ENCODE measurements around the gene LRRK2.

LRRK2 gene

DNA sequence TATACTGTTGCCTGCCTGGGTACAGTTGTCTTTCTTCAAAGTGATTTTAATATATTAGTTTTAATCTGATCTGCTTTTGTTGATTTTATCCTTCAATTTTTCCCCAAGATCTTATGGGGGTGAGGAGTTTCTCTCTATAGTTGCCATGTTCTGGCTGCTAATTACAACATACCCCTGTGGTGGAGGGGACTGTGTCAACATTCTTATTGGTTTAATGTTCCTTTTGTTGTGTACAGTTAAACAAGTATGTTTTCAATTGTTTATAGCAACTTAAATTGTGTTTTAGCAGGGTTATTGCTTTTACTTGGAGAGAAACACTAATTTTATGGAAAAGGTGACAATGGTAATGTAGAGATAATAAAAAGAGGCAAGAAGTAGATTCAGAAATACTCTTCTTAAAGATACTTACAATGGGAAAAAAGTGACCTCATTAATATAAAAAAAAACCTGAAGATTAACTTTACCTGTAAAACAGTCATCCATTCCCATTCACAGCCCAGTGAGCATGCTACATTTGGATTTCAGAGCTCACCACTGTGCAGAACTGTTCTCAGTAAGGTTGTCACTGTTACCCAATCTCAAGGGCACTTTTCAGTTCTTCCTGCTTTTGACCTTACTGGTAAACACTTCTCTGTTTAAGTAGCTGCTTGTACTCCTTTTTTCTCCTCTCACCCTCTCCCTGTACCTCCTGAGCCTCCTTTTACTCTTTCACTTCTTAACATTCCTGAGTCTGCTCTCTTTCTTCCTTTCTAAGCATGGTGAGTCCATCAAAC is 8.1 kb upstream of the LRRK2 start:
- TF ChIP-seq, protein P1, sequence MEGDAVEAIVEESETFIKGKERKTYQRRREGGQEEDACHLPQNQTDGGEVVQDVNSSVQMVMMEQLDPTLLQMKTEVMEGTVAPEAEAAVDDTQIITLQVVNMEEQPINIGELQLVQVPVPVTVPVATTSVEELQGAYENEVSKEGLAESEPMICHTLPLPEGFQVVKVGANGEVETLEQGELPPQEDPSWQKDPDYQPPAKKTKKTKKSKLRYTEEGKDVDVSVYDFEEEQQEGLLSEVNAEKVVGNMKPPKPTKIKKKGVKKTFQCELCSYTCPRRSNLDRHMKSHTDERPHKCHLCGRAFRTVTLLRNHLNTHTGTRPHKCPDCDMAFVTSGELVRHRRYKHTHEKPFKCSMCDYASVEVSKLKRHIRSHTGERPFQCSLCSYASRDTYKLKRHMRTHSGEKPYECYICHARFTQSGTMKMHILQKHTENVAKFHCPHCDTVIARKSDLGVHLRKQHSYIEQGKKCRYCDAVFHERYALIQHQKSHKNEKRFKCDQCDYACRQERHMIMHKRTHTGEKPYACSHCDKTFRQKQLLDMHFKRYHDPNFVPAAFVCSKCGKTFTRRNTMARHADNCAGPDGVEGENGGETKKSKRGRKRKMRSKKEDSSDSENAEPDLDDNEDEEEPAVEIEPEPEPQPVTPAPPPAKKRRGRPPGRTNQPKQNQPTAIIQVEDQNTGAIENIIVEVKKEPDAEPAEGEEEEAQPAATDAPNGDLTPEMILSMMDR (IDR thresholded peaks at IDR 0.05; ENCODE audit: poor library complexity, severe bottlenecking), result no peak
- Histone ChIP-seq H3K27ac (ENCODE audit: poor library complexity, severe bottlenecking) (no peak overlapping the region), H3K36me3 (ENCODE audit: low read depth) (no peaks in the 10 kb centered on the region), H3K27me3 (ENCODE audit: insufficient read depth, poor library complexity, severe bottlenecking) (no peaks in the 10 kb centered on the region), H3K9me3 (ENCODE audit: severe bottlenecking) (no peaks in the 10 kb centered on the region), H3K4me1 (ENCODE audit: insufficient read depth, poor library complexity, severe bottlenecking) (no peaks in the 10 kb centered on the region), H3K4me3 (ENCODE audit: severe bottlenecking) (no peak overlapping the region)
- no peak for DNase-seq (ENCODE audit: low spot score)
- no peak for ATAC-seq (ENCODE audit: low read depth)

GRCh38 chr12:40219760-40220159 is 5.0 kb upstream of the LRRK2 start:
- DNase-seq (ENCODE audit: low spot score) (no peak), ATAC-seq (ENCODE audit: low read depth) (no peak)
- Histone ChIP-seq H3K9me3 (ENCODE audit: severe bottlenecking) (no peaks in the 10 kb centered on the region), H3K27ac (ENCODE audit: poor library complexity, severe bottlenecking) (no peak overlapping the region), H3K4me3 (ENCODE audit: severe bottlenecking) (no peak overlapping the region), H3K36me3 (ENCODE audit: low read depth) (no peaks in the 10 kb centered on the region), H3K27me3 (ENCODE audit: insufficient read depth, poor library complexity, severe bottlenecking) (no peaks in the 10 kb centered on the region), H3K4me1 (ENCODE audit: insufficient read depth, poor library complexity, severe bottlenecking) (no peaks in the 10 kb centered on the region)
- TF ChIP-seq, protein P1 (IDR thresholded peaks at IDR 0.05; ENCODE audit: poor library complexity, severe bottlenecking), result no peak

DNA sequence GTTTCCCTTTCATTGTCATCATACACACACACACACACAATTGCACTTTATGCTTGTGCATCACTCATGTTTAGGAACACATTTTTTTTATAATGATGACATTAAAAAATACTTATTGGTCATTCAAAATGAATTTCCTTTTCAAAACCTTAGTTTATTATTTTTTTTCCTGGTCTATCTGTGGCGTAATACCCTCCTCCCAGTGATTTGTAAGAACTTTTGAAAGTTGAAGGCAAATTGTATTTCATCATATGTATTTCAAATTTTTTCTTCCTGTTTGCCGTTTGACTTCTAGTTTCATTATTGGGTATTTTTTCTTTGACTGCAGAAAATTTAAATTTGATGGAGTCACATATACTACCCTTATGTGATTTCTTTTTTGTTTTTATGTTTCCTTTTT is 2.5 kb upstream of the LRRK2 start:
- DNase-seq (ENCODE audit: low spot score), result no peak
- Histone ChIP-seq H3K36me3 (ENCODE audit: low read depth) (no peaks in the 10 kb centered on the region), H3K4me3 (ENCODE audit: severe bottlenecking) (no peak overlapping the region), H3K9me3 (ENCODE audit: severe bottlenecking) (no peaks in the 10 kb centered on the region), H3K27me3 (ENCODE audit: insufficient read depth, poor library complexity, severe bottlenecking) (peaks cover 6% of the 10 kb centered on the region), H3K4me1 (ENCODE audit: insufficient read depth, poor library complexity, severe bottlenecking) (no peaks in the 10 kb centered on the region), H3K27ac (ENCODE audit: poor library complexity, severe bottlenecking) (no peak overlapping the region)
- TF ChIP-seq, protein P1 (IDR thresholded peaks at IDR 0.05; ENCODE audit: poor library complexity, severe bottlenecking), result no peak
- ATAC-seq (ENCODE audit: low read depth), result no peak

DNA sequence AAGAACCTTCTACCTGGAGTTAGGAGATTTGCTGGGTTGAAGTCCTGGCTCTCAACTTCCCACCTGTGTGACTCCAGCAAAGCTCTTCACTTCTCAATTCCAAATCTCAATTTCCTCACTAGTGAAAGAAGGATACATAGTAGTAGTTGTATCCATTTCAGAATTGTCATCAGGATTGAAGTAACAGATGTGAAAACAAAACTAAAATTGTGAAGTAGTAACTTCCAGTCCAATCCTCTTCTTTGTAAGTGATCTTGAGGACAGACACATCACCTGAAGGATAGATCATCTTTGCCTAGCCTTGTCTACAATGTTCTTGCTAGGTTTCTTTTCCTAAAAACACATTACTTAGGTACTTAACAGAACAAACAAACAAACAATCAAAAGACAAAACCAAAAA is 1.2 kb upstream of the LRRK2 start:
- Histone ChIP-seq H3K27ac (ENCODE audit: poor library complexity, severe bottlenecking) (no peak overlapping the region), H3K9me3 (ENCODE audit: severe bottlenecking) (no peaks in the 10 kb centered on the region), H3K4me3 (ENCODE audit: severe bottlenecking) (no peak overlapping the region), H3K36me3 (ENCODE audit: low read depth) (no peaks in the 10 kb centered on the region), H3K27me3 (ENCODE audit: insufficient read depth, poor library complexity, severe bottlenecking) (peaks cover 6% of the 10 kb centered on the region), H3K4me1 (ENCODE audit: insufficient read depth, poor library complexity, severe bottlenecking) (no peaks in the 10 kb centered on the region)
- TF ChIP-seq, protein P1 (IDR thresholded peaks at IDR 0.05; ENCODE audit: poor library complexity, severe bottlenecking), result no peak
- DNase-seq (ENCODE audit: low spot score) (no peak), ATAC-seq (ENCODE audit: low read depth) (no peak)

DNA sequence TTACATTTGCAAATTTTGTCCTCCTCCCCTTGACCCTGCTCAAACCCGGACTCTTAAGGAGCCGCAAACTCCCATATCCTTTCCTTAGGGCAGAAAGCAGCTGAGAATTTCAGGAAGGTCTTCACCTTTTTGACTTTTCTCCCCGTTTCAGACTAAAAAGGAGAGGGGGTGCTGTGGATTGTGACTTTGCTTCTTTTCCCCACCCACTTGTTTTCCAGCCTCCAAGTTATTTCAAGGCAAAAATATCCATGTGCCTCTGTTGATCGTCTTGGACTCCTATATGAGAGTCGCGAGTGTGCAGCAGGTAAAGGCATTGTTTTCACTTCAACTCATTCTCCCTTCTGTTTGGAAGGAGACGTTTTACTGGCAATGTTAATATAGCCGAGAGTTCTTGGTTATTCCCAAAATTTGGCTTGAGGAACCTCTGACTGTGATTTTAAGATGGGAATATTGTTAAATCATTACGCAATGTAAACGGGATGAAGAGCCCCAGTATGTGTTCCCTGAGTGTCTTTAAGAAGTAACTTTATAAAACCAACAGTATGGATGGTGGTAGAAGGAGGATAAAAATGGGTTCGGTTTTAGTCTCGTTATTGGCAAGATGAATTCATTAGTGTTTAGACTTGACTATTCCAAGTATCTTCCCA is 663 bp downstream of the LRRK2 start:
- DNase-seq (ENCODE audit: low spot score) (no peak), ATAC-seq (ENCODE audit: low read depth) (no peak)
- Histone ChIP-seq H3K36me3 (ENCODE audit: low read depth) (no peaks in the 10 kb centered on the region), H3K27me3 (ENCODE audit: insufficient read depth, poor library complexity, severe bottlenecking) (peaks cover 6% of the 10 kb centered on the region), H3K27ac (ENCODE audit: poor library complexity, severe bottlenecking) (no peak overlapping the region), H3K4me3 (ENCODE audit: severe bottlenecking) (peak overlapping the region; percentile 39), H3K9me3 (ENCODE audit: severe bottlenecking) (no peaks in the 10 kb centered on the region), H3K4me1 (ENCODE audit: insufficient read depth, poor library complexity, severe bottlenecking) (no peaks in the 10 kb centered on the region)
- TF ChIP-seq, protein P1 (IDR thresholded peaks at IDR 0.05; ENCODE audit: poor library complexity, severe bottlenecking), result no peak
